PC-9 (cell line): ENCODE results near the gene BRCC3.

Experiments
- CTCF ChIP-seq: fragments of 200-600 bp; sonication (generic); conservative IDR thresholded peaks from 2 replicates; pipeline ENCODE4 v1.6.1; 2017; ENCODE audit warnings: mixed run types, antibody characterized with exemption, mild to moderate bottlenecking, moderate library complexity
- EZH2 ChIP-seq: fragments of 200-600 bp; sonication (generic); IDR thresholded peaks from 2 replicates; pipeline ENCODE4 v1.8.0; 2017; ENCODE audit warnings: antibody characterized with exemption, low read depth

DNA sequence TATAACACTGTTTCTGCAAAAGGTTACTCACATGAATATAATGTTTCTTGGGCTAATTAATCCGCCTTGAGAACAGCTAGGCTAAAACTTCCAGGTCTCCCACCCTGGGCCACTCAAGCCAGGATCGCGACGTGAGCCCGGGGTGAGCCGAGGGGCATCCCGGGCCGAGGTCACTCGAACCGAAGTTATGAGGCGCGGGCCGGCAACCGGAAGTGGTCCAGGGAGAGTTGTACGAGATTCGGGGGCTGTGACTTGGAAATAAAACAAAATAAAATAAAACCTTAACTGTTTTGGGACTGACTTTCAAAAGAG lies 689 bp upstream of the BRCC3 start:
- TF ChIP-seq CTCF (no peak), EZH2 (no peak)
